T-helper 1 cell (primary cell): ENCODE results near the gene AMIGO2.

Experiments used
- DNase-seq, 5 donors: peaks; one replicate each; pipeline ENCODE4 v3.0.0-alpha.2; 2012 to 2020

The AMIGO2 gene

DNA sequence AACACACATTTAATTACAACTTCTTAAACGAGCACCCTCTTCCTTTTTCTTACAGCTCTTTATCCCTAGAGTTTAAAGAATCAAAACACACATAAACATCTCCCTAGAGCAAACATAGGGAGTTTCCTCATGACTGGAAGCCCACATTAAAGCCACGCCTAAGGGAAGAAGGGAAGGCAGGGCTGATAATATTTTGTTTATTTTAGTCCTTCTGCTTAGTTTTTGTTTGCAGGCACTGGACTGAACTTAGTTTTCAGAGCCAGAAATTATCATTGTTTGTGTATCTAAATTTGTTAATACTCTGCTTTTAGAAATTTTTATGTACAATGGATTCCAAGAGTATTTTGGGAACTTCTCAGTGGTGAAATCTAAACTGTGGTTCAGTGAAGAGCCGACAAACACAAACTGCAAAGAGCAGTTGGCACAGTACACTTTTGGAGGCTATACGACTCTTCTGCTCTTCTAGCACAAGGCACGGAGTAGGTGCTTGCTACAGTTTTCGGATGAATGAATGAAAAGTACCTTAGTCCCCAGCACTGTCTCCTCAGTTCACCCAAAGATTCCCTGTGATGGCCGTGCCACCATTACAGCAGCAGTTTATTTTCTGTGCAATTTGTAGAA lies 17.6 kb upstream of the AMIGO2 start:
- no peak for DNase-seq

GRCh38 chr12:47095446-47096236 lies 15.9 kb upstream of the AMIGO2 start:
- no peak for DNase-seq

DNA sequence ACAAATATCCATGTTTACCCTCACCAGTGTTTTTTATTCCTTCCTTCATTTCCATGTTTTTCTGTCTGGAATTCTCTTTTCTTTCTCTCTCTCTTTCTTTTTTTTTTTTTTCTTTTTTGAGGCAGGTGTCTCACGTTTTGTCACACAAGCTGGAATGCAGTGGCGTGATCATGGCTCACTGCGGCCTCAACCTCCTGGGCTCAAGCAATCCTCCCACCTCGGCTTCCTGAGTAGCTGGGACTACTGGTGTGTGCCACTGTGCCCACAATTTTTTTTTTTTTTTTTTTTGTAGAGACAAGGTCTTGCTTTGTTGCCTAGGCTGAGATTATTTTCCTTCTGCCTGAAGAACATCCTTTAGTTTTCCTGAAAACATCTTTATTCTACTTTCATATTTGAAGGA lies 15.0 kb upstream of the AMIGO2 start:
- no peak for DNase-seq

DNA sequence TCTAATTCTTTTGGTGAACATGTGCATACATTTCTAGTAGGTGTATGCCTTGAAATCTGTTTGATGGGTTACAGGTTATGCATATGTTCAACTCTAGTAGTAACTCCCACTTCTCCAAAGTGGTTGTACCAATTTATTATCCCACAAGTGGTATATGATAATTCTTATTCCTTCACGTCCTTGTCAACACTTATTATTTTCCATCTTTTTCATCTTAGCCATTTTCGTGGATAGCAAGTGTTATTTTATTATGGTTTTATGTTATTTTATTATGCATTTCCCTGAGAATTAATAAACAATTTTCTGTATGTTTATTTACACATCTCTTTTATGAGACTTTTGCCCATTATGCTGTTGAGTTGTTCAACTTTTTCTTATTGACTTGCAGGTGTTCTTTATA lies 11.2 kb upstream of the AMIGO2 start:
- no peak for DNase-seq

DNA sequence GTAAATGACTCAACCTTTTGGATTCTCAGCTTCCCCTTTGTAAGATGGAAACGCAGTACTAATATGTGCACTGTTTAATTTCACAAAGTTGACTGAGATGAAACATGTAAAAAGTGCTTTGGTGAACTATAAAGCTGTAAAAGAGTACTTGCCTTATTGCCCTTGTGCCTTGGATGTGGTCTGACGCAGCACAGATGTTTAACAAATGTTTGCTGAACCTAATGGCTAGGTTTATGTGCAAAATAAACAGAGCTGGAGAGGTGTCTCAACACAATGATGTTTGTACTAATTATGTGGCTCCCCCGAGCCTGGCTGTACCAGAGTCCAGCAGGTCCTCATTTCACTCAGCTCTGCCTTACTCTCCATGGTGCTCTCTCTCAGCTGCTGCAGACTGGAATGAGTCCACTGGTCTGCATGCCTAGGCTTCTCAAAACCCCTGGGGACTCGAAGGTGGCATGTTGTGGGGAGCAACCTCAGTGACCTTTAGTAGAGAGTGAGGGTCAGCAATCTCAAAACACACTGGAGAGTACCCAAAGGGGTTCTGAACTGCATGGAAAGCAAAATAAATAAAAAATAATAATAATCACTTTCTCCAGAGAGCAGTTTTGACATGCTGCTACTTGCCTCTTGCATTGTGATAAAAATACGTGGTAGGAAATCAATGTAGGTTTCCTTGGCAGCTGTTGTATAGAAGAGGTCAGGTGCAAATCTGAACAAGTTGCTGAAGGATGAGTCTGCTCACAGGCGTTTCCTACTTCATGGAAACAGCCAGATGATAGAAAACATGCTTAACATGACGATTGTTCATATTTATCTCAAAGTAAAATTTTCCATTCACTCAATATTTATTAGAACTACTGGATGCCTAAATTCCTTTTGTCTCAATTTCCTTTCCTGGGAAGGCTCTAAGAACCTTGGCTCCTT lies 8.5 kb upstream of the AMIGO2 start:
- DNase-seq: no peak

DNA sequence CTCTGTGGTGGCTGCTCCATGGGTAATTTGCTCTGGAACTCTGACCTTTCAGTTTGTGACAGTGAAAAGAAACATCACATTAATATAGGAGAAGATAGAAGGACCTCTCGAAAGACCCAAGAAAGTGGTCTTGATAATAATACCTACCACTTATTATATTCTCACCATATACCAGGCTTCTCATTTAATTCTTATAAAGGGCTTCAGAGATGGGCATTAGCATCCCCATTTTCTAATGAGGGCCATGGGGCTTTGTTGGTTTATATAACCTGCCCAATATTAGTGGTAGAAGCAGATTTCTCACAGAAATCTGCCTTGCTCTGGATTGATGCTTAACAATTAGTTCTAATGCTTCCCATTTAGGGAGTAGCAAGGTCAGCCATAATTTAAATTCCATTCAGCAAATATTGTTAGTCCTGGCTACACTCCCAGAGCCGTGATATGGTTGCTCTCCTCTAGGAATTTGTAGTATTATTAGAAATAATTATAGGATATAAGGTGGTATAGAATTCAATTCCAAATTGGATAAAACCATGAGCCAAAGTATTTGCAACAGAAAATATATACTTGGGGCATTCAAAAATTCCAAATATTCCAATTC lies 7.4 kb upstream of the AMIGO2 start:
- DNase-seq: no peak

DNA sequence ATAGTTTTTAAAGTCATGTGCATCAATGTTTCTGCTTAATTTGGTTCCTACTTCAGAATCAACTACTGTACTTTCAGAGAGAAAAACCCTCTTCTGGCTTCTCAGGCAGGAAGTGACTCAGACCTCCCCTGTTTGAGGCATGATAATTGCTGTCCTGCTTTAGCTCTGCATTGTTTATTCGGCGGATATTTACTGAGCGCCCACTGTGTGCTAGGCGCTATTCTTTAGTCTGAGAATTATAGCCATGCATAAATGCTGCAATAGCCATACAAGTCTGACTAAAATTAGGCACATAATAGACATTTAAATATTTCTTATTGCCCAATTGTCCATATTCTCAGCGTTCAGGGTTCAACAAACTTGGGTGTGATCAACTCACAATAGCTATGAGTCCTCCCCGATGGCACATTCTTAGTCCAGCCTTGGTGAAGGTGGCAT lies 6.1 kb upstream of the AMIGO2 start:
- peak in 4 of 5 donors; percentile 11 to 75 (median 20) for DNase-seq

DNA sequence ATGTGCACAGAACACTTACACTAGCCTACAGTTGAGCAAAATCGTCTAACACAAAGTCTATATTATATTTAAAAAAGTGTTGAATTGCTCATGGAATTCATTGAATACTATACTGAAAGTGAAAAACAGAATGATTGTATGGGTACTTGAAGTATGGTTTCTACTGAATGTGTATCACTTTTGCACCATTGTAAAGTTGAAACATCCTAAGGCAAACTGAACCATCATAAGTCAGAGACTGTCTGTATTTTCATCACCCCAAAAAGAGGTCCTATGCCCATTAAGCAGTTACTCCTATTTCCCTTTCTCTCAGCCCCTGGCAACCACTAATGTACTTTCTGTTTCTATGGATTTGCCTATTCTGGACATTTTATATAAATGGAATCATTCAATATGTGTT lies 4.4 kb upstream of the AMIGO2 start:
- no peak for DNase-seq

DNA sequence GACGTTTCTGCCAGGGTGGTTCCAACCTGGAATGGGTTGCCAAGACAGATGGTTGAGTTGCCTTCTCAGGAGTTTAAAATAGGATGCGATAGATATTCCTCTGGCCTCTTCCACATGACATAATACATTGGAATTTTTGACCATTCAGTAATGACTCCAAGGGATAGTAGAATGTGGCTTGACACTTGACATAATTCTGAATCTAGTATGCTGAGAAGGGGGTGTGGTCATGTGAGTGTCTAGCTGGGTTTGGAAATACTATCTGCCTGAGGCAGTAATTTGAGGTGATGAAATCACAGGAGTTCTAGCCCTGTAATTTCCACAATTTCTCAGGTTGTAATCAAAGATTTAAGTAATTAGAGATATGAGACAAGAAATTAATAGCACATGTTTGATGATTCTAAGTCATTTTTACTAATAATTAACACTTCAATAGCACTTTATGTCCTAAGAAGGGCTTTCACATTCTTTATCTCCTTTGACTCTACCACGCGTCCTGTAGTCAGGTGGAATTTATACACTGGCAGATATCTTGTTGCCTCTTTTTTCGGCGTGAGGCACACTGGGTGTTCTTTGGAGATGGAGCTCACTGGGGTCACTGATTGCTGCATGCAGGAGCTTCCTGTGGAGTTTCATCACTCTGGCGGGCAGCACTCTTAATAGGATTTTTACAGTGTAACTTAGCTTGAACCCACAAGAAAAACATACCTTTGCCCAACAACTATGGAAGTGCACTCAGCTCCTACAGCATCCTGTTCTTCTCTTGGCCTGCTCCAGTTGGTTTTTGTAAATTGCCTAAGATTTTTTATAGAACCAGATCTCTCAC lies 3.2 kb upstream of the AMIGO2 start:
- no peak for DNase-seq

DNA sequence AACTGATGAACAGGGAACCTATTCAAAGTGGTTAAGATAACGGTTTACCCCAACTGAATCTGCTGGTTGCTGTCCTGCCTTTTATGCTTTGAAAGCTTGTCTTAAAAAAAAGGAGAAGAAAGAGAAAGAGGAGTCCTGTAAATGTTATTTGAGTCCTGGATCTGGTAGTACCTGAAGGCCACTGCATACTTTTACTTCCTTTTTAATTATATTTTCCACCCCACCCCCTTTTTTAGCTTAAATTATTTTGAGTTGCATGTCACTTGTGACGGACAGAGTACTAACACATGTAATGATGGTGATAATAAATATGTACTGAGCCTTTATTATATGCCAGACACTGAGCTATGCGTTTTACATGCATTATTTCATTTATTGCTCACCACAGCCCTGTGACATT lies 2.5 kb upstream of the AMIGO2 start:
- no peak for DNase-seq

DNA sequence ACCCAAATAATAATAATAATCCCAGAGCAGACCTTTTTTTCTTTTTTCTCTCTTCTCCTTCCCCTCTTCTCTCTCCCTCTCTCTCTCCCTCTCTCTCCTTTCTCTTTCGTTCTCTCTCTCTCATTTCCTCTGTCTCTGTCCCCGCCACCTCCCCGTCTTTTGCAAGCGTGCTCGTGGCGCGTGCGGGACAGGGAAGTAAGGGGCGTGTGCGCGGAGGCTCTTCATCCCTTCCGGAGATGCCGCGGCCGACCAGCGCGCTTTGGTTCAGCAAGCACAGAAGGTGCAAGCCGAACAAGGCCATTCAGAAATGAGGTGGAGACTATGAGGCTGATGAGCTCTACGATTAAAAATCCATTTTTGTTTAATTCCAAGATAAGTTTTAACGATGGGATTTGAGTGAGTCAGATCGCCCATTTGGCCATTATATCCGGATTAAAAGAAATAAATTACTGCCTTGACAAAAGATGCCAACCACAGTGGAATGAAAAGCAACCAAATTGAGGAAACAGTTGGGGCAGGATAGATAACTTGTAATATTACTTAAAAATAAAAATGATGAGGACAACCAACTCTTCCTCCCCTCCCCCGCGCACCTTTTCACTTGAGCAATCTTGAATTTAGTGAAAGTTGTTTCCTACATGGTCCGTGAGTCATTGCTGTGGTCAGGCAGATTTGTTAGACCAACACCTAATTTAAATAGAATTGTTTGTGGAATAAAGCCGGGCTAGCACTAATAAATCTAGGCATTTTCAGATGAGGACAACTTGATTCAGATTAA lies 1.2 kb upstream of the AMIGO2 start:
- DNase-seq: peak; percentile 34 to 73 (median 35)

DNA sequence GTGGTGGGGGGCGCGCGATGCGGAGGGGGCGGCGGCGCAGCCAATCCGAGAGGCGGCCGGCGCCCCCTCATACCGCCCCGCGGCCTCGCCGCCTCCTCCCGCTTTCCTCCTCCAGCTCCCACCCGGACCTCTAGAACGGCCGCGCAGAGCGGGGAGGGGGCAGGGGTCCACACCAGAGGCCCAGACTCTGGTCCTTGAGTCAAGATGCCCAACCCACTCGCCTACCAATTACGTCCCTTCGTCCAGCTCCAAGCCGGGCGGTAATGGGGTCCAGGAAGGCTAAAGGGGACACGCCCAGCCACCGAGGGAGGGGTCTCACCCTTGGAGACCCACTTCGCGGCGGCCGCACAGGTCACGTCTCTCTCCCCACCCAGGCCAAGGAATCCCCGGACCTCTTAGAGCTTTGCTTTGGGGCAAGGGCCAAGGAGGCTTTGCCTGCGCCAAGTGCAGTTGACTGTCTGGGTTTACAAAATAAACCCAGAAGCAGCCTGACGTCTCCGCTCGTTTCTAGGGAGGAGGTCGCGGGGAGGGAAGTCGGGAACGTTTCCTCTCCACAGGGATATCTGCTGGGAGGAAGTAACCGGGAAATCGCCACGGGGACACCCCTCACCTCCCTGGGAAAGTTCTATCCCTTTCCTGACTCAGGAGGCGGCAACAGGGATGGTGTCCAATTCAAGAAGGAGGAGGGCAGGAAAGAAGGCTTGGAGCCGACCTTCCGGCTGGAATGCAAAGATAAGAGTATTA lies 394 bp upstream of the AMIGO2 start:
- DNase-seq: peak in 4 of 5 donors; percentile 18 to 44 (median 20)

DNA sequence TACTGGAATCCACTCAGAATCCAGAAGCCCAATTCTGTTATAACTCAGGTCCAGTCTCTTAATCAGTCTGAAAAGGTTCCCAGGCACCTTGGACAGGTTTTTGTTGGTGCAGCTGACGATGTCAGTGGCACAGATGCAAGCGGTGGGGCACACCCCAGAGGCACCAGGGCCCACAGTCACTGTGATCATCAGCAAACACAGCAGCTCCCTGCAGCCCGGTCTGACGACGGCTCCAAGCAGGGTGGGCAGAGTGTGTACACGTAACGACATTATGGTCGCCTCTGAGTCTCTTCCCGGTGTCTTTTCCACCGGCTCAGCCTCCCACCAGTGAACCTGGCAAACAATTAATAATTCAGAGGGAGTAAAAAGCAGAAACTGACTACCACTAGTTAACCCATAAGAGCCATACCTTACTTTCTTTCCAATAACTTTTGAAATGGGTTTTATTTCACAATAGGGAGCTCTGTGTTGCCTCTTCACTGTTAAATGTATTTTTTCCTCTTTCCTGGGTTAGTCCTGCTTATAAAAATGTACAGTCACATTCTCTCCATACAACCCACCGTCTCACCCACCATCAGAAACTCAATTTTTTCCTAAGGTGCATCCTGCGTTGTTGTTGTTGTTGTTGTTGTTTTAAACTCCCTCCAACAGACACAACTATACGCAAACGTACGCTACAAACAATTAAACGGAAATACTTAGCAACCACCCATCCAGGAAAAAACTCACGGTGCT lies 859 bp downstream of the AMIGO2 start:
- peak in 3 of 5 donors; percentile 5 to 42 (median 17) for DNase-seq

- DNase-seq: no peak
Measured at GRCh38 chr12:47078086-47078395, 1.7 kb downstream of the AMIGO2 start.

- no peak for DNase-seq
Measured at GRCh38 chr12:47077206-47078085, 2.3 kb downstream of the AMIGO2 start.

GRCh38 chr12:47075192-47076084 lies 4.3 kb downstream of the AMIGO2 start:
- no peak for DNase-seq

GRCh38 chr12:47074757-47075156 lies 5.0 kb downstream of the AMIGO2 start:
- DNase-seq: no peak

GRCh38 chr12:47073951-47074350 lies 5.8 kb downstream of the AMIGO2 start:
- DNase-seq: no peak
